Adrenal gland (tissue), 5 donors: ENCODE measurements around the gene SFT2D1.

Experiments used
- CTCF ChIP-seq, 6 experiments: fragments of 450-650 bp in 4 of 6; fragments of 200-600 bp in 2 of 6; sonication (generic) in 1 of 6; IDR thresholded peaks; 1 replicate in 5 of 6; 2 replicates in 1 of 6; pipeline versions ENCODE4 v1.5.1 to v1.8.0; 2016 to 2021; ENCODE audit warnings: antibody characterized with exemption in 6 of 6, mild to moderate bottlenecking in 2 of 6, moderate library complexity in 1 of 6
- POLR2A ChIP-seq, 2 donors: fragments of 450-650 bp; IDR thresholded peaks; one replicate each; pipeline ENCODE4 v1.6.1; 2017; ENCODE audit warnings: antibody characterized with exemption in 2 of 2, mild to moderate bottlenecking in 2 of 2, moderate library complexity in 1 of 2
- donor health status: DM: no; HTN: no; CAD: no.

- TF ChIP-seq CTCF (IDR thresholded peaks at IDR 0.05) (no peak), POLR2A (IDR thresholded peaks at IDR 0.05) (no peak)
Measured at GRCh38 chr6:166279393-166279679, 63.0 kb downstream of the SFT2D1 start.
